ENCODE measurements around the gene CLDN16.

Gene CLDN16

DNA sequence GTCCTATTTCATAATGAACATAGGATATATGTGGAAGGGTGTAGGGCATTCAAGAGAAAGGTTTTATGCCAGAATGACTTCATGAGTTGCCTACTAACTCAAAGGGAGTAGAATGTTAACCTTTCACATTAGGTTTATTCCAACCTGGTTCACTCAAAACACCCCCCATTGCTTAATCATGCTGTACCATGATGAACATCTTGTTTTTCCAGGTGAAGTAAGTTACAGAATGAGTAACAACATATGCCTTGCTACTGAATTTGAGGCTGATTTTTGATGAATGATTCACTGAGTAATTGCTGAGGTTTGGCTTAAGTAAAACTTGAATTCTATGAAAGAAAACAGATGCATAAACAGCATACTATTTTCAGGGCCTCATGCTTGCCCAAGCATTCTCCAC is 5.9 kb upstream of the CLDN16 start:
- TF ChIP-seq ZBTB7A (IDR thresholded peaks at IDR 0.05; ENCODE audit: low read depth) (no peak), NFIC (IDR thresholded peaks at IDR 0.05) (no peak), YY1 (IDR thresholded peaks at IDR 0.05; ENCODE audit: low read depth) (no peak), FOXM1 (IDR thresholded peaks at IDR 0.05; ENCODE audit: borderline replicate concordance, low read depth) (no peak), TCF12 (IDR thresholded peaks at IDR 0.05; ENCODE audit: low read depth) (no peak), EGR1 (IDR thresholded peaks at IDR 0.05) (no peak), TAF1 (IDR thresholded peaks at IDR 0.05; ENCODE audit: low read depth) (no peak), TEAD4 (IDR thresholded peaks at IDR 0.05) (no peak), CEBPB (IDR thresholded peaks at IDR 0.05) (no peak), RAD21 (IDR thresholded peaks at IDR 0.05; ENCODE audit: low read depth) (no peak), CREB1 (IDR thresholded peaks at IDR 0.05; ENCODE audit: low read depth) (no peak), EP300 (IDR thresholded peaks at IDR 0.05; ENCODE audit: borderline replicate concordance) (no peak)
- TF ChIP-seq, protein P1, sequence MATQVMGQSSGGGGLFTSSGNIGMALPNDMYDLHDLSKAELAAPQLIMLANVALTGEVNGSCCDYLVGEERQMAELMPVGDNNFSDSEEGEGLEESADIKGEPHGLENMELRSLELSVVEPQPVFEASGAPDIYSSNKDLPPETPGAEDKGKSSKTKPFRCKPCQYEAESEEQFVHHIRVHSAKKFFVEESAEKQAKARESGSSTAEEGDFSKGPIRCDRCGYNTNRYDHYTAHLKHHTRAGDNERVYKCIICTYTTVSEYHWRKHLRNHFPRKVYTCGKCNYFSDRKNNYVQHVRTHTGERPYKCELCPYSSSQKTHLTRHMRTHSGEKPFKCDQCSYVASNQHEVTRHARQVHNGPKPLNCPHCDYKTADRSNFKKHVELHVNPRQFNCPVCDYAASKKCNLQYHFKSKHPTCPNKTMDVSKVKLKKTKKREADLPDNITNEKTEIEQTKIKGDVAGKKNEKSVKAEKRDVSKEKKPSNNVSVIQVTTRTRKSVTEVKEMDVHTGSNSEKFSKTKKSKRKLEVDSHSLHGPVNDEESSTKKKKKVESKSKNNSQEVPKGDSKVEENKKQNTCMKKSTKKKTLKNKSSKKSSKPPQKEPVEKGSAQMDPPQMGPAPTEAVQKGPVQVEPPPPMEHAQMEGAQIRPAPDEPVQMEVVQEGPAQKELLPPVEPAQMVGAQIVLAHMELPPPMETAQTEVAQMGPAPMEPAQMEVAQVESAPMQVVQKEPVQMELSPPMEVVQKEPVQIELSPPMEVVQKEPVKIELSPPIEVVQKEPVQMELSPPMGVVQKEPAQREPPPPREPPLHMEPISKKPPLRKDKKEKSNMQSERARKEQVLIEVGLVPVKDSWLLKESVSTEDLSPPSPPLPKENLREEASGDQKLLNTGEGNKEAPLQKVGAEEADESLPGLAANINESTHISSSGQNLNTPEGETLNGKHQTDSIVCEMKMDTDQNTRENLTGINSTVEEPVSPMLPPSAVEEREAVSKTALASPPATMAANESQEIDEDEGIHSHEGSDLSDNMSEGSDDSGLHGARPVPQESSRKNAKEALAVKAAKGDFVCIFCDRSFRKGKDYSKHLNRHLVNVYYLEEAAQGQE (IDR thresholded peaks at IDR 0.05; ENCODE audit: low read depth) = no peak
- TF ChIP-seq, protein P2, sequence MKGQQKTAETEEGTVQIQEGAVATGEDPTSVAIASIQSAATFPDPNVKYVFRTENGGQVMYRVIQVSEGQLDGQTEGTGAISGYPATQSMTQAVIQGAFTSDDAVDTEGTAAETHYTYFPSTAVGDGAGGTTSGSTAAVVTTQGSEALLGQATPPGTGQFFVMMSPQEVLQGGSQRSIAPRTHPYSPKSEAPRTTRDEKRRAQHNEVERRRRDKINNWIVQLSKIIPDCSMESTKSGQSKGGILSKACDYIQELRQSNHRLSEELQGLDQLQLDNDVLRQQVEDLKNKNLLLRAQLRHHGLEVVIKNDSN (IDR thresholded peaks at IDR 0.05) = no peak
- TF ChIP-seq, protein P3, sequence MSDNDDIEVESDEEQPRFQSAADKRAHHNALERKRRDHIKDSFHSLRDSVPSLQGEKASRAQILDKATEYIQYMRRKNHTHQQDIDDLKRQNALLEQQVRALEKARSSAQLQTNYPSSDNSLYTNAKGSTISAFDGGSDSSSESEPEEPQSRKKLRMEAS (IDR thresholded peaks at IDR 0.05) = no peak

DNA sequence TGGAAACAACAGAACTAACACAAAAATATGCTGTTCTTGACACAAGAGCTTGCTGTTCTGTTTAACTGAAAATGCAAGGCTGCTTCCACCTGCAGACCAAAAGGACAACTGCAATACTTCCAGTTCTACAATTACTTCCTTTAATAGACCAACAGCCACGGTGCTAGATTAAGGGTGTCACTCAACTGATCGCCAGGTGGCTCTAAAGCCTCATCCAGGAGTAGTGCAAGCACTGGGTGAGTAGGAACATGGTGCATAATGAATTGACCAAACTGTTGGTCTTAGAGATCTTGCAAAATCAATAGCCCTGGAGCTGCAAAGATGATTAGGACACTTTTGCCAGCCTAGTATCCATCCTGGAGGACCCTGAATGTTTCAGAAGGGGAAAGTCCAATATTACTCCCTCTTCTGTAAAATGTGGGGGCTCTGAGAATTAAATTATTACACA is 3.6 kb upstream of the CLDN16 start:
- TF ChIP-seq RAD21 (IDR thresholded peaks at IDR 0.05; ENCODE audit: low read depth) = peak; percentile 98
- no peak for TF ChIP-seq YY1 (IDR thresholded peaks at IDR 0.05; ENCODE audit: low read depth)
- TF ChIP-seq ZBTB7A (IDR thresholded peaks at IDR 0.05; ENCODE audit: low read depth) = no peak
- TF ChIP-seq, protein P1 (IDR thresholded peaks at IDR 0.05; ENCODE audit: low read depth) = no peak
- TF ChIP-seq, protein P3 (IDR thresholded peaks at IDR 0.05) = peak; percentile 37; the same call in 1 of the 2 replicates
- TF ChIP-seq EGR1 (IDR thresholded peaks at IDR 0.05) = no peak

DNA sequence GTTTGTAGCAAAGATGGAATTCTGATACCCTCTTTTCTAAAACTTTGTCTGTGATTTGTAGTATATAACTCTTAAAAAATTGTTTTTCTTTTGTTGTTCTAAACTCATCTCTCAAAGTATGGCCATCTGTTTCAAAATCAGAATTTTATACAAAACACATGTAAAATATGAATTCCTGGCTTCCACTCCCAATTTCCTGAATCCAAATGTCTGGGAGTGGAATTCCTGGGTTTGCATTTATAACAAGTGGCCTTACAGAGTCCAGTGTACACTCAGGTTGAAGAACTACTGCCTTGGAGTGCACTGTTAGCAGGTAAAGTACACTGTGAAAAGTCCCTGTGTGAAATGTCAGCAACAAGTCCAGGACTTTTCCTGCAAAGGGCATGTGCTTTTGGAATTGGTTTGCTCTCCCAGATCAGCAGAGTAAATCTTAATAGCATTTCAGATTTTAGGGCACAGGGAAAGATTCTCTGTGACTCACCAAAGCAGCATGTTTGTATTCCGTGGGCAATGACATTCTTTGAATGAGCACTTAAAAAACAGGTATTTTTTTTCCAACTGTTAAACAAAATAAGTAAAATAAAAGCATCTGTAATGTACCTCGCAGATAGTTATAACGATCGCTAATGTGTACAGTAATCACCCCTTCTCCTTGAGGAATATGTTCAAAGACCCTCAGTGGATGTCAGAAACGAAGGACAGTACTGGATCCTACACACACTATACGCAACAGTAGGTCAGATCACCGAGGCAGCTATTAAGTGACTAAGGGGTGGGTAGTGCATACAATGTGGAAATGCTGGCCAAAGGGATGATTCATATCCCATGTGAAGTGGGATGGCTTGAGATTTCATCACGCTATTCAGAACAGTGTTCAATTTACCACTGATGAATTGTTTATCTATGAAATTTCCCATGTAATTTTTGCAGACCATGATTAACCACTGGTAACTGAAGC is 2.0 kb upstream of the CLDN16 start:
- peak; percentile 92 for TF ChIP-seq CEBPB (IDR thresholded peaks at IDR 0.05)
- TF ChIP-seq ZBTB7A (IDR thresholded peaks at IDR 0.05; ENCODE audit: low read depth) = no peak
- TF ChIP-seq YY1 (IDR thresholded peaks at IDR 0.05; ENCODE audit: low read depth) = no peak
- TF ChIP-seq RAD21 (IDR thresholded peaks at IDR 0.05; ENCODE audit: low read depth) = no peak
- TF ChIP-seq, protein P1 (IDR thresholded peaks at IDR 0.05; ENCODE audit: low read depth) = no peak
- peak; percentile 93 for TF ChIP-seq NFIC (IDR thresholded peaks at IDR 0.05)
- peak; percentile 81 for TF ChIP-seq TEAD4 (IDR thresholded peaks at IDR 0.05)
- TF ChIP-seq, protein P2 (IDR thresholded peaks at IDR 0.05) = no peak
- TF ChIP-seq, protein P3 (IDR thresholded peaks at IDR 0.05) = peak; percentile 43
- no peak for TF ChIP-seq TAF1 (IDR thresholded peaks at IDR 0.05; ENCODE audit: low read depth)
- peak; percentile 92 for TF ChIP-seq FOXM1 (IDR thresholded peaks at IDR 0.05; ENCODE audit: borderline replicate concordance, low read depth)
- peak; percentile 95 for TF ChIP-seq EP300 (IDR thresholded peaks at IDR 0.05; ENCODE audit: borderline replicate concordance)
- TF ChIP-seq EGR1 (IDR thresholded peaks at IDR 0.05) = no peak
- TF ChIP-seq CREB1 (IDR thresholded peaks at IDR 0.05; ENCODE audit: low read depth) = no peak
- peak; percentile 94 for TF ChIP-seq TCF12 (IDR thresholded peaks at IDR 0.05; ENCODE audit: low read depth)

Data from Ishikawa (cell line).